GM18505 (cell line): ENCODE results near the gene C6orf118.

Source experiments
- ATAC-seq: cut with Tn5 transposase; IDR thresholded peaks from one replicate; pipeline ENCODE4 v1.9.1; 2021; ENCODE audit not compliant: unreplicated experiment
- POLR2A ChIP-seq: IDR thresholded peaks from 4 replicates; pipeline ENCODE4 v1.6.1; 2011; ENCODE audit warnings: borderline replicate concordance; ENCODE audit not compliant: insufficient read depth, insufficient read length; ENCODE audit errors: extremely low read depth

The C6orf118 gene

GRCh38 chr6:165231581-165232561 lies 77.5 kb downstream of the C6orf118 start:
- ATAC-seq, result no peak
- no peak for TF ChIP-seq POLR2A

- no peak for TF ChIP-seq POLR2A
- ATAC-seq, result no peak
These were observed 78.2 kb downstream of the C6orf118 start for GRCh38 chr6:165231177-165231576.
